ENCODE results near the gene SNX8.

Gene SNX8

GRCh38 chr7:2202361-2202761, 111.9 kb downstream of the SNX8 start:
- no peak for DNase-seq (ENCODE audit: low read depth)
